KBM-7 (cell line): ENCODE results near the gene NTRK3.

Experiments
- DNase-seq: peaks from one replicate; pipeline ENCODE4 v3.0.0-alpha.2; 2015
- in situ Hi-C: fragments of 300-500 bp; cut with MboI; formaldehyde crosslinking; loops from 2 replicates; pipeline ENCODE4 v1.14.3; 2020; ENCODE audit warnings: low sequenced_read_pairs, low pct_unique_long_range_greater_than_20kb, mixed read lengths

Gene NTRK3

DNA sequence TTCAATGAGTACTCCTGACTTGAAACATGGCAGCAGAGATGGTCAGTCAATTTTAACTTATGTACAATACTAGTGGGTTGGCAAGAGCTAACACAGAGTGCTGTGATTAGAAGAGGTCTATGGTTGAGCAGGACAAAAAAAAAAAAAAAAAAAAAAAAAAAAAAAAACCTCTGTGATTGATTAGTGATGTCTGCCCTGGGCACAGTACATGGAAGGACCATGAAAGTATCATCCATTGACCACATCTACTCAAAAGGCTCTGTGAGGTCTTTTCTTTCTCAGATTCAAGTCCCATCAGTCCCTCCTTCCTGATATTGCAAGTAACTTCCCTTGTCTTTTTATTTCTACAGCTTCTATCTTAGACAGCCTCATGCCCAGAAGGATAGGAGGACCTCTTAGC, 59.6 kb downstream of the NTRK3 start:
- no peak for DNase-seq
- in situ Hi-C loops = no loop called here

DNA sequence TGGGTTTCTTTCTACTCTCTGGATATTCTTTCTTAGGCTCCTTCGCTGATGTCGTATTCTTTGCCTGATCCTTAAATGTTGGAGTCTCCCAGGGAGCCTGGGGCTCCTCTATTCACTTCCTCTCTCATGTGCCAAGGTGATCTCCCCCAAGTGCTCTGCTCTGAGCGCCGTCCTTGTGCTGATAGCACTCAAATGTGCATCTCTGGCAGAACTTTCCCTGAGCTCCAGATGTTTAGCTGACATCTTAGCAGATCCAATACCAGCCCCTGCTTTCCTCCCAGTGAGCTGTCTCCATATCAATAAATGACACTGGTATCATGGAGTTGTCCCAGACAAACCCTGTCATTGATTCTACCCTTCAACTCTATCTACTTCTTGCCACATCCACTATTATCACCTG, 62.4 kb downstream of the NTRK3 start:
- DNase-seq = no peak
- in situ Hi-C loops = no loop called here

DNA sequence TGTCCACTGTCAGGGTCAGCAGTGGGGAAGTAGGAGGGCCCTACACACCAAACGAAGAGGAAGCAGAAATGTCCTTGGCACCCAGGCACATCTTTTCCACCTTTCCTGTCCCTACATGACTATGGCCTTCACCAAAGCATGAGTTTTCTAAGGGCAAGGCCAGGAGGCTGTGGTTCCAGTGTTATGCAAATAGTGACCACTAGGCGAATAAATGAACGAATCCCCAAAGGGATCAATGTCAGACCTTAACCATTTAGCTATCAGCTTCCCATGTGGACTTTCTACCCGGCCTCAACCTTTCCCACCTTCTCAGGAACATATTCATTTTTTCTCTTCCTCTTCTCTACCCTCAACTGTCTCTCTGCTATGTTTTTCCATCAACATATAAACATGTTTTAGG, 63.1 kb downstream of the NTRK3 start:
- in situ Hi-C loops = no loop called here
- peak; percentile 1 for DNase-seq

DNA sequence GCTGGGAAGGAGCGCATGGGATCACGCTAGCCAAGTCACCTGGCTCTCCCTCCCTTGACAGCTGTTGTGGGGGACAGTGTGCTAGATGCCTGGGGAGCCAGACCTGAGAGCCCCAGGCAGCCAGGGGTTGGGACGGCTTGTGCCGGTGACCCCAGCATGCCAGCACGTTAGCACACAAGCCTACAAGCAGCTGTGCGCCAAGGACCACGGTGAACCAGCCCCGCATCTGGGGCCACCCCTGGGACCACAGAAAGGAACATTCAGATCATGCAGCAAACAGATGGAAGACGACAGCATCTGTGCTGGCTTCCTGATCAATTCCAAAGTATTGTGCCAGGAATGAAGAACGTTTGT, 64.8 kb downstream of the NTRK3 start:
- in situ Hi-C loops = no loop called here
- DNase-seq = no peak

DNA sequence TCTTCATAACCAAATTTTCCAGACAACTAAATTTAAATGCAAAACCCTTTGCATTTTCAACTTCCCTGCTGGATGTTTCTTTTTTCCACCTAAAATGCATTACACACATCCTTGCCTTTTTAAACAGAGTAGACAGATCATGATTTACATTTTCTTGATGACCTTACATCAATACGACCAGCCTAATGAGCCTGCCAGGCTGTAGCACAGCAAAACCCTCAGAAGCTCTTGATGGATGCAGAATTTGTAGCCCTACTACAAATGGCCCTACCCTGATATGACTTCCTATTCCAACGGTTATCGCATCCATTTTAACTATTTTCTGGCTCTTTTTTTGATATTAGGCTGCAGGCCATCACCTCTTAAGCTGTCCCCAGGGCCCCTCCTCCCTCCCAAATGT, 66.3 kb downstream of the NTRK3 start:
- no peak for DNase-seq
- in situ Hi-C loops = no loop called here

DNA sequence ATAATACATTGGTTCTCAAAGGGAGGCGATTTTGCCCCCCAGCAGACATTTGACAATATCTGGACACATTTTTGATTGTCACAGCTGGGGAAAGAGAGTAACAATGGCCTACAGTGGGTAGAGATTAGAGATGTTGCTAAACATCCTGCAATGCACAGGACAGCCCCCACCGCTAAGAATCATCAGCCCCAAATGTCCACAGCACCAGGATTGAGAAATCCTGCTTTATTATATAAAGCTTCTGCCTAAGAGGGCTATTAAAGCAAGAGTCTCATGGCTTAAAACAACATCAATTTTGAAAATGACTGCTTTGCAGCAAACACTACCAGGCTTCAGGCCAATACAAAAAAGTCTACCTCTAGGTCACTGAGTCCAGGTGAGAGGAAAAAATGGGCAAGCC, 68.2 kb downstream of the NTRK3 start:
- no peak for DNase-seq
- in situ Hi-C loops = no loop called here

DNA sequence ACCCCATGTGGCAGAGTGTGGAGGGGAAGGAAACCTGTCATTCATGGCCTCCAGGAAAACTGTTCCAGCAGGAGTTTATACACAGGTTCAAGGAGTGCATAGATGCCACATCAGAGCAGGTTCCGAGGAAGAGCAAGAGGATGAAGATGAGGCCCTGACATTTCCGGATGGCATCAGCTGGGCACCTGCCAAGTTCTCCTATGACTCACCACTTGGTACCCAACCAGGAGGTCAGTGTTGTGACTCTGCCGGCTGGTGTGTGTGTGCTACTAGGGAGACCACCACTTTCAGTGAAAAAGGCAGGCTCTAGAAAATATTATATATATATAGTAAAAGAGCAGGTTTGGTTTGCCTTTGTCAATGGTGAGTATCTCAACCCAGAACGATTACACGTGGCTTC, 69.3 kb downstream of the NTRK3 start:
- in situ Hi-C loops = no loop called here
- no peak for DNase-seq

DNA sequence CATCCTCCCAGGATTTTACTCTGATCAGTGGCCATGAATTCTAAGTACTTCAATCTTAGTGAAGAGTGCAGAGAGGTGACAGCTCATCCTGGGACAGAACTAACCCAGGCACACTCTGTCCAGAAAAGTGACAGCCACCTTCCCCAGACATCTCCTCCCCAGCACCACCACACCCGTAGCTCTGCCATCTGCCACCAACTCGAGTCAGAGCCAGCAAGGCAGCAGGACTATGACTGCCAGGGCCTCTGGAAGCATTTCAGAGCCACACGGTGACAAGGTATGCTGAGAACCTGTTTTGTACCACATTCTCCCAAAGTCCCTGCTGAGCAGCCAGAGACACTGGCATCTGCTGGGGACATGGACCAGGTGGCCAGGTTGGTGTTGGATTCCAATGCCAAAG, 71.0 kb downstream of the NTRK3 start:
- DNase-seq = no peak
- in situ Hi-C loops = no loop called here

DNA sequence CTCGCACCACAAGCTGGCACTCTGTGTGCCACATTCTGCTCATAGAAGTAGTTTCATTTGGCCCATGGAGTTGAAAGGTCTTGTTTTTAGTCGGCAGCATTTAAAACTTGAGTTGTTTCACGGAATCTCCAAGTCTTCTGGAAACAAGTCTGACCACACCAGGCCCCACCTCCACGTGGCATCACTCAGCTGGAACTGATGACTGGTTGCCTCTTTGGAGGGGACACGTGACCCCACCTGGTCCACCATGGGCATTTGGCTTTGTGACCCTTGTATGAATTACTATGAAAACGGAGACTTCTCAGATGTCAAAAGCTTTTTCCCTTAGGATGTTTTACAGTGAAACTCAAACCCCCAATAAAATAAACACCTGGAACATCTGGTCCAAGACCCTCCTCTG, 74.9 kb downstream of the NTRK3 start:
- in situ Hi-C loops = no loop called here

DNA sequence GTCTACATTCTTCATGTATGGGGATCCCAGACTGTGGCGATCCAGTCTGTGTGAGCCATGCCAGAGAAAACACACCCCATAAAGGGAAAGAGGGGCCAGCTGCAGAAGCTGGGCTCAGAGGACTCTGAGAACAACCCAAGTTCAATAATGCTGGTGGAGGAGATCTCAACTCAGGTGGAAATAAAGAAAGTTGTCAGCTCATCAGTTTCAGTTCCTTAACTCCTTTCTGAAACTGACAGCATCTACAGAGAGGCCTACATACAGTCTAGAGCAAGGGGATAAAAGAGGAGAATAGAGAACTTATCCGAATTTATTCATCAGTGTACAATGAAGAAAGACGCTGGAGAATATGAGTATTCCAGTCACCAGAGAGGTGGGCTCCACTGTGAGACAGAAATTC, 77.0 kb downstream of the NTRK3 start:
- in situ Hi-C loops = no loop called here
- DNase-seq = no peak

More for the DNA sequence above, 74.9 kb downstream of the NTRK3 start:
- DNase-seq = no peak

DNA sequence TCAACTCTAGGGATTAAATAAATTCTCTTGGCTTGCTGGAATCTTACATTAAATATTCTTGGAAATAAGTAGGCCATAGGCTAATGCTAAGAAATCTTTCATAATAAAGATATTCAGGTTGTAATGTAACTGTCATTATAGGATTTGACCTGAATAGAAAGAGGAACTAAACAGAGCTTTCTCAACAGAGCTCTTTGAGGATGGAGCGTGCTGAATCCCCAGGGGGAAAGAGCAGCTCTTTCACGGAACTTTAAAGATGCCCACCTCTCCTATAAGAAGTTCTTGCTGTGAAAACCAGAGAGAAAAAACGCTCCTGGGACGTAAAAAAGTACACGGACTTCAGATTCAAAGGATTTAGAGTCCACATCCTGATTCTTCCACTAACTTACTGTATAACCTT, 77.9 kb downstream of the NTRK3 start:
- DNase-seq = no peak
- in situ Hi-C loops = no loop called here

DNA sequence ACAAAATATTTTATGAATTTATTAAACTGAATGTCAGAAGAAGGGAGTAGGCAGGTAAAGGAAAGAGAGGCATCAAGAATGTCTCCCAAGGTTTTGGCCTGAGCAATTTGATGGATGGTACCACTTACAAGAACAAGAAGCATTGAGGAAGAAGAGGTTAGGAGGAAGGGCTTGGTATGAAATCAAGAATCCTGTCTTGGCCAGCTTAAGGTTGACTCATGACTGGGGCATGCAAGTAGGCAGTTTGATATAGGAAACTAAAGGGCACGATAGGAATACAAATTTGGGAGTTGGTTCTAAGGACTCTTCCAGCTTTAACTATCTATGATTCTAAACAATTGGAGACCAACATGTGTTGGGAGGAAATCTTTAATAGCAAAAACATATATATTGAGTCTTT, 79.1 kb downstream of the NTRK3 start:
- no peak for DNase-seq
- in situ Hi-C loops = no loop called here

DNA sequence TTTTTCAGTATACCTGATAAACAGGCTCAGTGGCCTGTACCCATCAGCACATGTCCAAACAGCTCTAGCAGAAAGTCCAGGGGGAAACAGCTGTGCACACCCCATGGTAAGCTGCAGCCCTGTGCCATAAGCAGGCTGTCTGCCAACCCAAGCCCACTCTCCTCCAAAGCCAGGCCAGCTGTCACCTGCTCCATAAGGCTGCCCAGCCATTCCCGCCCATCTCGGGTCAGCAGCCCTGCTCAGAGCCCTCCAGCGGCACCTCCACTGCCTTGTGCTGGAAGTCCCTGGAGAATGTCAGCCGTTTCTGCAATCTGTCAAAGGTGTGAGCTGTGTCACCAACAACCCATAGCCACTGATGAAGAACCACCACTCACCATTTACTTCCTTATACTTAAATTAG, 82.0 kb downstream of the NTRK3 start:
- DNase-seq = no peak
- in situ Hi-C loops = no loop called here

DNA sequence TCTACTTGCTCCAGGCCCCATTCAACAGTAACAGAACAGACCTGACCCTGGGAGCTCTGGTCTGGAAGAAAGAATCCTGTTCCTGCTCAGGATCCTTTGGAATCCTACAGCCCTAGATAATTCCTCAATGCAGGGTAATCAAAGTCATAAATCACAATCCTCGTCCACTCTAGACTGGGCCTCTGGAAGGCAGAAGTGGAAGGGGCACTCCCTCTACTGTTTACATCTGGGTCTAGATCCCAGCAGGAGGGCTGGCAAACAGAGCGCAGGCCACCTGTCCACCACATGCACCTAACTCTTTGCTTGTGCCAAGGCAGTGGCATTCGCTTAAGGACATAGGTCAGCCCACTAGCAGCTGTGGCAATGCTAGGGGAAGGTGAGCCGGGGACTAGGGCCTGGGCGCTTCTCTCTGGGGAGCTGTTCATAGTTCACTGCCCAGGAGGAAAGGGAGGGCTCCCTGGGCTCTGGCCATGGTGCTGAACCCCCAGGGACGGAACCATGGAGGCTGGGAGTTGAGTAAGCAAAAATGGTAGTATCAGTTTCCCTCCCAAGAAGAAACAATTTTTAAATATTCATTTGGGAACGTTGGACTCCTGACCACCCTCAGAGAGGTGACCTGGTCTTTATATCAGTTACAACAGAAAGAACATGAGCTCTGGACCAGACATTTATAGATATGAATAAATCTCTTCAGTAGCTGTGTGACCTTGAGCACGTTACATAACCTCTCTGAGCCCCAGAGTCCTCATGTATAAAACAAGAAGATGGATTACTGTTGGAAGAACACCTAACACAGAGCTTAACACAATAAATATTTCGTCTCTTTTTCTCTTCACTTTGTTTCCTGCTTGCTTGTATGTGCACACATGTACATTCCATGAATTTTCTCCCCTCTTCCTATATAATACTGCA, 90.2 kb downstream of the NTRK3 start:
- in situ Hi-C loops = no loop called here

DNA sequence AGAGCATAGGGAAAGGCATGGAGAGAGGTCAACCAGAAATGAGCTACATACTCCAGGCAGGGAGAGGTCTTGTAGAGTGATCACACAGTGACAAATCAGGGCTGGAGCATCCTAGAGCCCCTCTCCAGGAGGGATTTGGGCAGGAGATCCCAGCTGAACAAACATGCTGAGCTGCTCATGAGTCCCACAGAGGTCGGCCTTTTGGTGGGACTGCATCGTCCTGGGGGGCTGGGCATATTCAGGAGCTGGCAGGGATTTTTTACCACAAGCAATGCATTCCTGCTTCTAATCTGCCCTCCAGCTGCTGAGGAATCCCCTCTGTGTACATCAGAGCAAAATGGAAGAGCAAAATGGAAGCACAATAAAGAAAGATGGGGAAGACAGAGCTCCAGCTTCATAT, 94.9 kb downstream of the NTRK3 start:
- in situ Hi-C loops = no loop called here
- DNase-seq = no peak

More for the DNA sequence above, 90.2 kb downstream of the NTRK3 start:
- peak; percentile 39 for DNase-seq

DNA sequence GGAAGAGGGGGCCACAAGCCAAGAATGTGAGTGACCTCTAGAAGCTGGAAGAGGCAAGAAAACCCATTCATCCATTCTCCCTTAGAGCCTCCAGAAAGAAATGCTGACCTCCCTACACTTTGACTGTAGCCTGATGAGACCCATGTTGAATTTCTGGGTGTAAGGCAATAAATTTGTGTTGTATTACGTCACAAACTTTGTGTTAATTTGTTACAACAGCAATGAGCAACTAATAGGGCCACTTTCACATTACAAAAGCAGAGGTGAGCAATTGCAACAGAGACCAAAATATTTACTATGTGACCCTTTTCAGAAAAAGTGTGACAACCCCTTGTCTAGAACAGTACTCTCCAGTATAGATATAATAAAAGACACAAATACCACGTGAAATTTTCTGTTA, 101.2 kb downstream of the NTRK3 start:
- in situ Hi-C loops = no loop called here
- no peak for DNase-seq

DNA sequence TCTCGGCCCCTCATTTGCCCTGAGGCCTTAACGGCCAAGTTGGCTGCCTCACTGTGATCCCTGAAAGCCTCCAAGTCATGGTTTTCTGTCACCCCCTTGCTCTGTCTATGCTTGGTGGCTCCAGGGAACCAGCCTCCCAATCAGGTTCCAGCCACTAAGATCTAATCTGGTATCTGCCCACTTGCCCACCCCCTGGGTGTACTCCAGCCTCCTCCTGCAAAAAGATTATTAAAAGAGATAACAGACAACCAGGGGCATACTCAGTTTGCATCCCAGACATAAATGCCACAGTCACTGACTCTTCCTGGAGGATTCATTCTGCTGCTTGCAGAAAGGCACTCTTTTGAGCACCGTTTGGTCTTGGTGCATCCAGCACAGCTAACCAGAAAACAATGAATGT, 103.9 kb downstream of the NTRK3 start:
- no peak for DNase-seq
- in situ Hi-C loops = no loop called here

DNA sequence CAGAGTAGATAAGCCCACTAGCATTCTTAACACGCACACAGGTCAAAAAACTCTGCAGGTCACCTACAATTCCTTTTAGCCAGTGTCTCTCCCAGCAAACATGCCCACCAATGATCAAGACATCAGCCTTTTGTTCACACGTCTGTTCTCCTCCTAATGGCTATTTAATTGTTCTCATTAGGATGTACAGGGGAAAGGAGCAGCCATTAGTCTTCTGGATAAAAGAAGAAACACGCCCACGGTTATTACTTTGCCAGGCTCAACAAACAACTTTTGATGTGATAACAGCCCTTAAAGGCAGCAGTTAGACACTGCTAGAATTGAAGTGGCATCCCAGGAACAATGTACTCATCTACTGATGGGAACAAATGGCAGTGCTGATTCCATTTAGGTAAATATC, 108.8 kb downstream of the NTRK3 start:
- DNase-seq = no peak
- in situ Hi-C loops = no loop called here

DNA sequence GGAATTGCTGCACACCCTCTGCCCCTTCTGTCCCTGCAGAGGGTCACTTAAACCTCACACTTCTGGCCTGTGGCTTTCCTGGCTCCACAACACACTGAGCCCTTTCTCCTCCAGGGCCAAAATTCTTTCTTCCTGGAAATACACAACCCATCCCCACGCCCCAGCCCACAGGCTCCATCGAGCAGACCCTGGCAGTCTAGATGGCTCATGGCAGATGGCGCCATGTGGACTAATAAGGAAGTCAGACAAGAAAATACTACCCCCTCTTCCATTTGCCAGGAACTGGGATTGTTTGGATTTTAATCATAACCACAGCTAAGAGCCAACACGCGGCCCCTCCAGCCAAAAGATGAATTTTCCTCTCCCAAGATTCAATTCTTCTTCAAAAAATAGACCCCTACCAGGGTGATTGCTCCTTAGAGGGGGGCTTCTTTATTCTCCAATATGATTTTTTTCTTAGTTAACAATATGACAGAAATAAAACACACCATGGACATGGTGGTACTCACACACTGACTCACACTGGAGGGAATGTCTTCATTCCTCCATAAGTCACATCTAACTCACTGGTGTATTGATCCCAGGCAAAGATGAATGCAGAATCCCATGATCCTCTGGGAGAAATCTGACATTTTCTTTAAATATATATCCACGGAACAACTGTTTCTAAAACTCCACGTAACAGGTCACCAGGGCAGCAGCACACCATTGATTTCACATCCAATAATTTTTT, 111.5 kb downstream of the NTRK3 start:
- in situ Hi-C loops = no loop called here

DNA sequence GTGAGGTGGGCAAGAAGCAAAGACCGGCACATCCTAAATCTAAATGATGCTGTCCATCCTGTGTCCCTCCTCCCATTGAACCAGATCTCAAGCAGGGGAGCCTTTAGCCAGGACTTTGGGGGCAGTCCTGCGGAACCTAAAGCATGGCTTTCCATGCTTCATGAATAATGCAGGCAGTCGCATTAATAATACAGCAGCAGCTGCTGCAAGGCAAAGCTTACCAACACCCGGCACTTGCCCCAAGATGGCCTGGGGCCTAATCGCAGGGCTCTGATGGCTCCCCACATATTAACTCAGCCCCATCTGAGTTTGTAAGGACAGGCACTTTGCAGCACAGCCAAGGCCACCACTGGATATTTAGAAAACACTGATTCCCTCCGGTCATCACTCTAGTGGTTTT, 114.4 kb downstream of the NTRK3 start:
- no peak for DNase-seq
- in situ Hi-C loops = no loop called here

More for the DNA sequence above, 111.5 kb downstream of the NTRK3 start:
- DNase-seq = no peak
